HT-29 (cell line): ENCODE data around the gene CCDC69. TPM values are rescaled to one million over a fixed set of nuclear protein-coding genes. Genes with fewer than 3 reads are reported as not detected.
"Not testable (repeated sequence)": the region's sequence is repeated elsewhere in the genome, so short reads cannot be mapped to it uniquely, and the experiment has no call there.

ENCODE experiments used
- DNase-seq: peaks from one replicate; pipeline ENCODE4 v3.0.0-alpha.2; 2015; ENCODE audit warnings: low spot score
- total RNA-seq: library from RNA; depleted of rRNA; stranded (reverse); fragments of >200 nt; shearing (Covaris generic); gene quantifications from 2 replicates; pipeline ENCODE4 v1.2.3, GENCODE V29; 2014

The CCDC69 gene
- total RNA-seq, 1 experiment from 2014 or later = 0.33 TPM

- no peak for DNase-seq
Measured at GRCh38 chr5:151192626-151193025, 31.3 kb downstream of the CCDC69 start.

- DNase-seq = no peak
Measured at GRCh38 chr5:151191661-151192060, 32.2 kb downstream of the CCDC69 start.

- no peak for DNase-seq
Measured at GRCh38 chr5:151189151-151189550, 34.7 kb downstream of the CCDC69 start.

- no peak for DNase-seq
Measured at GRCh38 chr5:151186538-151186937, 37.4 kb downstream of the CCDC69 start.

GRCh38 chr5:151186052-151186451, 37.8 kb downstream of the CCDC69 start:
- no peak for DNase-seq

GRCh38 chr5:151184316-151185042, 39.4 kb downstream of the CCDC69 start:
- DNase-seq = no peak

- no peak for DNase-seq
Measured at GRCh38 chr5:151183456-151184245, 40.2 kb downstream of the CCDC69 start.

- DNase-seq = no peak
Measured at GRCh38 chr5:151182976-151183375, 40.9 kb downstream of the CCDC69 start.

- DNase-seq = no peak
Measured at GRCh38 chr5:151182524-151182900, 41.4 kb downstream of the CCDC69 start.

GRCh38 chr5:151181818-151182523, 41.9 kb downstream of the CCDC69 start:
- no peak for DNase-seq

- no peak for DNase-seq
Measured at GRCh38 chr5:151180291-151180690, 43.6 kb downstream of the CCDC69 start.

GRCh38 chr5:151179489-151179840, 44.4 kb downstream of the CCDC69 start:
- no peak for DNase-seq

GRCh38 chr5:151178777-151179488, 45.0 kb downstream of the CCDC69 start:
- DNase-seq = no peak

GRCh38 chr5:151178372-151178771, 45.5 kb downstream of the CCDC69 start:
- no peak for DNase-seq

GRCh38 chr5:151176268-151176667, 47.6 kb downstream of the CCDC69 start:
- DNase-seq = not testable (repeated sequence)

GRCh38 chr5:151174612-151175101, 49.2 kb downstream of the CCDC69 start:
- no peak for DNase-seq

GRCh38 chr5:151173711-151174611, 49.9 kb downstream of the CCDC69 start:
- no peak for DNase-seq

- no peak for DNase-seq
Measured at GRCh38 chr5:151171529-151171928, 52.4 kb downstream of the CCDC69 start.

- no peak for DNase-seq
Measured at GRCh38 chr5:151168602-151169344, 55.1 kb downstream of the CCDC69 start.

- no peak for DNase-seq
Measured at GRCh38 chr5:151167022-151167421, 56.9 kb downstream of the CCDC69 start.
